ENCODE data around the gene SLX1A. TPM values are rescaled to one million over a fixed set of nuclear protein-coding genes. Genes with fewer than 3 reads are reported as not detected.
"Not testable (repeated sequence)": the region's sequence is repeated elsewhere in the genome, so short reads cannot be mapped to it uniquely, and the experiment has no call there.

The SLX1A gene
- polyA plus RNA-seq, 1 experiment, result 3.8 TPM

GRCh38 chr16:30199608-30200343, 6.1 kb downstream of the SLX1A start:
- CTCF ChIA-PET; POLR2A ChIA-PET; DNase-seq (ENCODE audit: low read depth, low spot score): not testable (repeated sequence)

GRCh38 chr16:30205541-30206236, 12.0 kb downstream of the SLX1A start:
- H3K4me3 ChIP-seq (ENCODE audit: low read depth, low read length), result peak overlapping the region; percentile 54
- H3K27ac ChIP-seq (ENCODE audit: low read depth, low read length); H3K9me3 ChIP-seq (ENCODE audit: control insufficient read depth, insufficient read depth, low read length); DNase-seq (ENCODE audit: low read depth, low spot score); H3K27me3 ChIP-seq (ENCODE audit: control insufficient read depth, insufficient read depth, low read length); CTCF ChIA-PET; POLR2A ChIA-PET: not testable (repeated sequence)

More at GRCh38 chr16:30199608-30200343, 6.1 kb downstream of the SLX1A start:
- H3K27ac ChIP-seq (ENCODE audit: low read depth, low read length); H3K9me3 ChIP-seq (ENCODE audit: control insufficient read depth, insufficient read depth, low read length); H3K27me3 ChIP-seq (ENCODE audit: control insufficient read depth, insufficient read depth, low read length); H3K4me3 ChIP-seq (ENCODE audit: low read depth, low read length): not testable (repeated sequence)

GRCh38 chr16:30206252-30206651, 12.6 kb downstream of the SLX1A start:
- H3K27ac ChIP-seq (ENCODE audit: low read depth, low read length); H3K9me3 ChIP-seq (ENCODE audit: control insufficient read depth, insufficient read depth, low read length); POLR2A ChIA-PET; H3K27me3 ChIP-seq (ENCODE audit: control insufficient read depth, insufficient read depth, low read length); DNase-seq (ENCODE audit: low read depth, low spot score); H3K4me3 ChIP-seq (ENCODE audit: low read depth, low read length); CTCF ChIA-PET: not testable (repeated sequence)

GRCh38 chr16:30207063-30207704, 13.5 kb downstream of the SLX1A start:
- DNase-seq (ENCODE audit: low read depth, low spot score); POLR2A ChIA-PET; H3K9me3 ChIP-seq (ENCODE audit: control insufficient read depth, insufficient read depth, low read length); H3K4me3 ChIP-seq (ENCODE audit: low read depth, low read length); H3K27ac ChIP-seq (ENCODE audit: low read depth, low read length); H3K27me3 ChIP-seq (ENCODE audit: control insufficient read depth, insufficient read depth, low read length); CTCF ChIA-PET: not testable (repeated sequence)

- POLR2A ChIA-PET; H3K4me3 ChIP-seq (ENCODE audit: low read depth, low read length); CTCF ChIA-PET; H3K27me3 ChIP-seq (ENCODE audit: control insufficient read depth, insufficient read depth, low read length); DNase-seq (ENCODE audit: low read depth, low spot score); H3K27ac ChIP-seq (ENCODE audit: low read depth, low read length); H3K9me3 ChIP-seq (ENCODE audit: control insufficient read depth, insufficient read depth, low read length): not testable (repeated sequence)
Measured at GRCh38 chr16:30209032-30209431, 15.4 kb downstream of the SLX1A start.

- H3K9me3 ChIP-seq (ENCODE audit: control insufficient read depth, insufficient read depth, low read length); DNase-seq (ENCODE audit: low read depth, low spot score); H3K4me3 ChIP-seq (ENCODE audit: low read depth, low read length); POLR2A ChIA-PET; CTCF ChIA-PET; H3K27me3 ChIP-seq (ENCODE audit: control insufficient read depth, insufficient read depth, low read length); H3K27ac ChIP-seq (ENCODE audit: low read depth, low read length): not testable (repeated sequence)
Measured at GRCh38 chr16:30211414-30211813, 17.7 kb downstream of the SLX1A start.

- H3K27ac ChIP-seq (ENCODE audit: low read depth, low read length); POLR2A ChIA-PET; H3K27me3 ChIP-seq (ENCODE audit: control insufficient read depth, insufficient read depth, low read length); H3K9me3 ChIP-seq (ENCODE audit: control insufficient read depth, insufficient read depth, low read length); H3K4me3 ChIP-seq (ENCODE audit: low read depth, low read length); CTCF ChIA-PET; DNase-seq (ENCODE audit: low read depth, low spot score): not testable (repeated sequence)
Measured at GRCh38 chr16:30217082-30217481, 23.4 kb downstream of the SLX1A start.

Small RNAs within 50 kb of the gene (small RNA-seq; reads per million reads assigned to genes)
- not detected for gene AC106782.4 (ENCODE audit: insufficient read length, low read depth)

Other genes with a start within 250 kb of the SLX1A start
- 88.6 and 107 TPM in 2 replicates for gene TMEM219, start 231.8 kb upstream of the SLX1A start, polyA plus RNA-seq (2011; rRNA removed)
- 16.9 and 18.2 TPM in 2 replicates for gene TAOK2, start 220.0 kb upstream of the SLX1A start, polyA plus RNA-seq (2011; rRNA removed)
- 2.5 and 3.8 TPM in 2 replicates for gene HIRIP3, start 198.3 kb upstream of the SLX1A start, polyA plus RNA-seq (2011; rRNA removed)
- 27.3 and 27.5 TPM in 2 replicates for gene INO80E, start 197.6 kb upstream of the SLX1A start, polyA plus RNA-seq (2011; rRNA removed)
- 0.22 and 0.46 TPM in 2 replicates for gene DOC2A, start 182.8 kb upstream of the SLX1A start, polyA plus RNA-seq (2011; rRNA removed)
- gene C16orf92, start 170.7 kb upstream of the SLX1A start, polyA plus RNA-seq (2011; rRNA removed), result not detected in 2 replicates
- gene TLCD3B, start 162.6 kb upstream of the SLX1A start, polyA plus RNA-seq (2011; rRNA removed), result not detected in 2 replicates
- gene ALDOA, start 128.1 kb upstream of the SLX1A start, polyA plus RNA-seq (2011; rRNA removed), result 631 and 806 TPM in 2 replicates
- gene PPP4C, start 117.9 kb upstream of the SLX1A start, polyA plus RNA-seq (2011; rRNA removed), result 112 and 140 TPM in 2 replicates
- not detected in 2 replicates for gene TBX6, start 102.0 kb upstream of the SLX1A start, polyA plus RNA-seq (2011; rRNA removed)
- 15.6 and 23.1 TPM in 2 replicates for gene YPEL3, start 97.7 kb upstream of the SLX1A start, polyA plus RNA-seq (2011; rRNA removed)
- gene GDPD3, start 80.3 kb upstream of the SLX1A start, polyA plus RNA-seq (2011; rRNA removed), result 1.2 and 1.9 TPM in 2 replicates
- gene MAPK3, start 70.7 kb upstream of the SLX1A start, polyA plus RNA-seq (2011; rRNA removed), result 82.5 and 91.7 TPM in 2 replicates
- gene CORO1A, start 10.3 kb upstream of the SLX1A start, polyA plus RNA-seq (2011; rRNA removed), result 2.9 and 4.2 TPM in 2 replicates
- gene BOLA2B, start 209 bp upstream of the SLX1A start, polyA plus RNA-seq (2011; rRNA removed), result 17.5 and 38.2 TPM in 2 replicates
- gene SULT1A3, start 5.4 kb downstream of the SLX1A start, polyA plus RNA-seq (2011; rRNA removed), result 7.3 and 8.5 TPM in 2 replicates
- 0.83 and 1.7 TPM in 2 replicates for gene NPIPB13, start 54.6 kb downstream of the SLX1A start, polyA plus RNA-seq (2011; rRNA removed)
- gene CD2BP2, start 161.4 kb downstream of the SLX1A start, polyA plus RNA-seq (2011; rRNA removed), result 48.9 and 49.5 TPM in 2 replicates
- gene TBC1D10B, start 176.6 kb downstream of the SLX1A start, polyA plus RNA-seq (2011; rRNA removed), result 12.0 and 14.8 TPM in 2 replicates
- 0.55 TPM in 1 of 2 replicates, not detected in the other for gene MYL11, start 180.9 kb downstream of the SLX1A start, polyA plus RNA-seq (2011; rRNA removed)
- gene SEPTIN1, start 188.7 kb downstream of the SLX1A start, polyA plus RNA-seq (2011; rRNA removed), result not detected in 2 replicates
- gene ZNF48, start 201.5 kb downstream of the SLX1A start, polyA plus RNA-seq (2011; rRNA removed), result 4.3 and 5.3 TPM in 2 replicates
- gene ZNF771, start 213.7 kb downstream of the SLX1A start, polyA plus RNA-seq (2011; rRNA removed), result 9.3 and 10.1 TPM in 2 replicates
- 34.1 and 34.7 TPM in 2 replicates for gene DCTPP1, start 236.2 kb downstream of the SLX1A start, polyA plus RNA-seq (2011; rRNA removed)